PC-3 (cell line): ENCODE measurements around the gene KCNG2. TPM values are rescaled to one million over a fixed set of nuclear protein-coding genes. Genes with fewer than 3 reads are reported as not detected.
"Not testable (repeated sequence)": the region's sequence is repeated elsewhere in the genome, so short reads cannot be mapped to it uniquely, and the experiment has no call there.

Source experiments
- ATAC-seq: fragments of 200-7000 bp; cut with Tn5 transposase; 2 replicates; pipeline ENCODE4 v1.9.1; 2020; ENCODE audit warnings: mild to moderate bottlenecking, moderate library complexity
- BruUV-seq: library from RNA; stranded (reverse); fragments of 400-500 nt; replicated peaks from 2 replicates; lab custom pipeline; 2021; lab: Mats Ljungman, UMichigan
- CTCF ChIA-PET: fragments of 300-600 bp; sonication (Branson Sonifier 250); formaldehyde crosslinking; loops from one replicate; lab custom pipeline; 2022; ENCODE audit warnings: antibody characterized with exemption; lab: Charles Lee
- POLR2A ChIA-PET: fragments of 300-600 bp; sonication (Branson Sonifier 250); formaldehyde crosslinking; loops from one replicate; lab custom pipeline; 2022; ENCODE audit warnings: antibody characterized with exemption; ENCODE audit not compliant: unreplicated experiment; lab: Charles Lee
- DNase-seq: peaks from one replicate; pipeline ENCODE4 v3.0.0-alpha.2; 2015
- H2AFZ ChIP-seq: fragments of 300-600 bp; sonication (generic); 2 replicates; pipeline ENCODE4 v1.6.0; 2016; ENCODE audit warnings: antibody characterized with exemption, low read length
- H3F3A ChIP-seq: fragments of 300-600 bp; sonication (generic); one replicate; pipeline ENCODE4 v1.6.0; 2017; ENCODE audit warnings: antibody characterized with exemption, low read length, control low read depth, mild to moderate bottlenecking; ENCODE audit not compliant: unreplicated experiment
- H3K27ac ChIP-seq: fragments of 300-600 bp; sonication (generic); 2 replicates; pipeline ENCODE4 v1.5.1; 2016; ENCODE audit warnings: mild to moderate bottlenecking, low read length
- H3K27me3 ChIP-seq: fragments of 300-600 bp; sonication (generic); 2 replicates; pipeline ENCODE4 v1.6.1; 2016; ENCODE audit warnings: low read length, mixed read lengths
- H3K36me3 ChIP-seq: fragments of 300-600 bp; sonication (generic); 2 replicates; pipeline ENCODE4 v1.6.1; 2016; ENCODE audit warnings: low read depth, mixed run types, low read length, mixed read lengths
- H3K4me1 ChIP-seq: fragments of 300-600 bp; sonication (generic); 2 replicates; pipeline ENCODE4 v1.5.1; 2016; ENCODE audit warnings: low read length; ENCODE audit not compliant: insufficient read depth
- H3K4me2 ChIP-seq: fragments of 300-600 bp; sonication (generic); 2 replicates; pipeline ENCODE4 v1.6.0; 2016; ENCODE audit warnings: low read length
- H3K4me3 ChIP-seq: fragments of 300-600 bp; sonication (generic); 2 replicates; pipeline ENCODE4 v1.5.1; 2016; ENCODE audit warnings: mild to moderate bottlenecking, low read length, mixed read lengths
- H3K79me2 ChIP-seq: fragments of 300-600 bp; sonication (generic); 2 replicates; pipeline ENCODE4 v1.6.1; 2017; ENCODE audit warnings: low read length, mixed read lengths
- H3K9ac ChIP-seq: fragments of 300-600 bp; sonication (generic); 2 replicates; pipeline ENCODE4 v1.6.0; 2016; ENCODE audit warnings: mild to moderate bottlenecking, low read length
- H3K9me2 ChIP-seq: fragments of 300-600 bp; sonication (generic); replicated peaks from 2 replicates; pipeline ENCODE4 v1.6.1; 2016; ENCODE audit warnings: mixed run types, low read length, mixed read lengths
- H3K9me3 ChIP-seq: fragments of 300-600 bp; sonication (generic); 2 replicates; pipeline ENCODE4 v1.6.1; 2016; ENCODE audit warnings: low read length, mixed read lengths
- H4K20me1 ChIP-seq: fragments of 300-600 bp; sonication (generic); 2 replicates; pipeline ENCODE4 v1.6.1; 2016; ENCODE audit warnings: low read length, mixed read lengths
- EZH2phosphoT487 ChIP-seq: fragments of 300-600 bp; sonication (generic); IDR thresholded peaks from 2 replicates; pipeline ENCODE4 v1.6.1; 2018; ENCODE audit warnings: mild to moderate bottlenecking, antibody characterized with exemption, low read length, borderline replicate concordance
- intact Hi-C: fragments of 100-400 bp; cut with micrococcal nuclease; formaldehyde crosslinking; loops from 2 replicates; pipeline ENCODE4 v1.9.0; 2023
- total RNA-seq: library from RNA; depleted of rRNA; stranded (reverse); fragments of >200 nt; gene quantifications from 2 replicates; pipeline ENCODE4 v1.2.3, GENCODE V29; 2014
- TF ChIP-seq, protein P1 (sequence below): fragments of 300-600 bp; sonication (generic); conservative IDR thresholded peaks from 2 replicates; pipeline ENCODE4 v1.5.1; 2017; ENCODE audit warnings: antibody characterized with exemption, low read depth, mild to moderate bottlenecking, low read length

The KCNG2 gene
- total RNA-seq, 1 experiment from 2014 or later, result not detected

GRCh38 chr18:79864006-79864725 lies 66.4 kb downstream of the KCNG2 start:
- Histone ChIP-seq H3K4me3 (no peak overlapping the region), H3K9me2 (no peaks in the 10 kb centered on the region), H3F3A (no peaks in the 10 kb centered on the region), H2AFZ (no peak overlapping the region), H3K4me1 (peaks cover 3% of the 10 kb centered on the region; the same call in 1 of the 2 replicates), H3K4me2 (no peak overlapping the region), H3K27ac (no peak overlapping the region), H3K36me3 (no peaks in the 10 kb centered on the region), H4K20me1 (no peaks in the 10 kb centered on the region), H3K27me3 (peaks cover 22% of the 10 kb centered on the region), H3K79me2 (no peaks in the 10 kb centered on the region), H3K9me3 (peaks cover 9% of the 10 kb centered on the region; the same call in 1 of the 2 replicates), H3K9ac (no peak overlapping the region)
- intact Hi-C loops, result no loop called here
- BruUV-seq, result no TSS peak
- no peak for TF ChIP-seq EZH2phosphoT487
- TF ChIP-seq, protein P1, sequence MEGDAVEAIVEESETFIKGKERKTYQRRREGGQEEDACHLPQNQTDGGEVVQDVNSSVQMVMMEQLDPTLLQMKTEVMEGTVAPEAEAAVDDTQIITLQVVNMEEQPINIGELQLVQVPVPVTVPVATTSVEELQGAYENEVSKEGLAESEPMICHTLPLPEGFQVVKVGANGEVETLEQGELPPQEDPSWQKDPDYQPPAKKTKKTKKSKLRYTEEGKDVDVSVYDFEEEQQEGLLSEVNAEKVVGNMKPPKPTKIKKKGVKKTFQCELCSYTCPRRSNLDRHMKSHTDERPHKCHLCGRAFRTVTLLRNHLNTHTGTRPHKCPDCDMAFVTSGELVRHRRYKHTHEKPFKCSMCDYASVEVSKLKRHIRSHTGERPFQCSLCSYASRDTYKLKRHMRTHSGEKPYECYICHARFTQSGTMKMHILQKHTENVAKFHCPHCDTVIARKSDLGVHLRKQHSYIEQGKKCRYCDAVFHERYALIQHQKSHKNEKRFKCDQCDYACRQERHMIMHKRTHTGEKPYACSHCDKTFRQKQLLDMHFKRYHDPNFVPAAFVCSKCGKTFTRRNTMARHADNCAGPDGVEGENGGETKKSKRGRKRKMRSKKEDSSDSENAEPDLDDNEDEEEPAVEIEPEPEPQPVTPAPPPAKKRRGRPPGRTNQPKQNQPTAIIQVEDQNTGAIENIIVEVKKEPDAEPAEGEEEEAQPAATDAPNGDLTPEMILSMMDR, result no peak
- ATAC-seq, result no peak
- DNase-seq, result no peak
- POLR2A ChIA-PET, result no interaction called here
- CTCF ChIA-PET, result no interaction called here

DNA sequence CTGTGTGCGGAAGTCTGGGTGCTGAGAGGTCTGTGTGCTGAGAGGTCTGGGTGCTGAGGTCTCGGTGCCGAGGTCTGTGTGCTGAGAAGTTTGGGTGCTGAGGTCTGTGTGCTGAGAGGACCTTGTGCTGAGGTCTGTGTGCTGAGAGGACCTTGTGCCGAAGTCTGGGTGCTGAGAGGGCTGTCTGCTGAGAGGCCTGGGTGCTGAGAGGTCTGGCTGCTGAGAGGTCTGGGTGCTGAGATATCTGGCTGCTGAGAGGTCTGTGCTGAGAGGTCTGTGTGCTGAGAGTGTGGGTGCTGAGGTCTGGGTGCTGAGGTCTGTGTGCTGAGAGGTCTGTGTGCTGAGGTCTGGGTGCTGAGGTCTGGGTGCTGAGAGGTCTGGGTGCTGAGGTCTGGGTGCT lies 67.2 kb downstream of the KCNG2 start:
- intact Hi-C loops, H3K9me2 ChIP-seq, POLR2A ChIA-PET, H2AFZ ChIP-seq, H3K36me3 ChIP-seq, H3K4me1 ChIP-seq, DNase-seq, H3K4me3 ChIP-seq, H3K27ac ChIP-seq, H4K20me1 ChIP-seq, BruUV-seq, H3K4me2 ChIP-seq, CTCF ChIA-PET, H3K79me2 ChIP-seq, H3K9me3 ChIP-seq, H3F3A ChIP-seq, H3K9ac ChIP-seq, ATAC-seq: not testable (repeated sequence)
- H3K27me3 ChIP-seq, result peaks cover 22% of the 10 kb centered on the region

- intact Hi-C loops, BruUV-seq, H3K36me3 ChIP-seq, POLR2A ChIA-PET, H3K9me2 ChIP-seq, CTCF ChIA-PET, DNase-seq, H3K4me2 ChIP-seq, H3K79me2 ChIP-seq, H2AFZ ChIP-seq, H3K9me3 ChIP-seq, H4K20me1 ChIP-seq, H3K27ac ChIP-seq, ATAC-seq, H3K4me3 ChIP-seq, H3K4me1 ChIP-seq, H3F3A ChIP-seq, H3K9ac ChIP-seq: not testable (repeated sequence)
- peaks cover 17% of the 10 kb centered on the region for H3K27me3 ChIP-seq
These were observed 68.2 kb downstream of the KCNG2 start for GRCh38 chr18:79865951-79866350.
